Upper lobe of left lung (tissue), 4 donors: ENCODE data around the gene LYRM2.

Source experiments
- POLR2A ChIP-seq, 4 donors: fragments of 450-650 bp; IDR thresholded peaks; one replicate each; pipeline ENCODE4 v1.5.1; 2016 to 2017; ENCODE audit warnings: antibody characterized with exemption in 4 of 4, mild to moderate bottlenecking in 2 of 4
- POLR2AphosphoS5 ChIP-seq, 2 donors: sonication (generic); formaldehyde crosslinking; IDR thresholded peaks; one replicate each; pipeline ENCODE4 v1.5.1; 2017; ENCODE audit warnings: antibody characterized with exemption in 2 of 2
- TF ChIP-seq, protein P1 (sequence below), 6 experiments: fragments of 450-650 bp in 4 of 6; fragments of 200-600 bp in 2 of 6; sonication (generic) in 2 of 6; IDR thresholded peaks; one replicate each; pipeline ENCODE4 v1.5.1; 2016 to 2019; ENCODE audit warnings: antibody characterized with exemption in 6 of 6

DNA sequence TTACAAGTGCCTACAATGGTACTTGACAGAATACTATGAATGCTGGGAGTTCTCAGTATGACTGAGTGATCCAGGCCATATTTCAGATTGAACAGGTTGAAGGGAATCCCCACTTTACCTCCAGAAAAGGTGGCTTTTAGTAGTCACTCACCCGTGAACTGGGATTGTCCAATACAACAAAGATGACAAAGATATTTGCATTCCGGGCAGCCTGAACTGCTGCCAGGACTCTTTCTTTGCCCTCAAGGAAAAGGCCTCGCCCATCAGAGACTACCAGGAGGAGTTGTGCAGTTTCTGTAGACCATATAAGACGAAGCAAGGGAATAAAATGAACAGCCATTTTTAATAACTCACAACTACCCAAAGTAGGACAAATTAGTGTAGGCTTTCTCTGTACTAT is 6.3 kb upstream of the LYRM2 start:
- TF ChIP-seq POLR2A (IDR thresholded peaks at IDR 0.05) (no peak), POLR2AphosphoS5 (IDR thresholded peaks at IDR 0.05) (no peak)
- TF ChIP-seq, protein P1, sequence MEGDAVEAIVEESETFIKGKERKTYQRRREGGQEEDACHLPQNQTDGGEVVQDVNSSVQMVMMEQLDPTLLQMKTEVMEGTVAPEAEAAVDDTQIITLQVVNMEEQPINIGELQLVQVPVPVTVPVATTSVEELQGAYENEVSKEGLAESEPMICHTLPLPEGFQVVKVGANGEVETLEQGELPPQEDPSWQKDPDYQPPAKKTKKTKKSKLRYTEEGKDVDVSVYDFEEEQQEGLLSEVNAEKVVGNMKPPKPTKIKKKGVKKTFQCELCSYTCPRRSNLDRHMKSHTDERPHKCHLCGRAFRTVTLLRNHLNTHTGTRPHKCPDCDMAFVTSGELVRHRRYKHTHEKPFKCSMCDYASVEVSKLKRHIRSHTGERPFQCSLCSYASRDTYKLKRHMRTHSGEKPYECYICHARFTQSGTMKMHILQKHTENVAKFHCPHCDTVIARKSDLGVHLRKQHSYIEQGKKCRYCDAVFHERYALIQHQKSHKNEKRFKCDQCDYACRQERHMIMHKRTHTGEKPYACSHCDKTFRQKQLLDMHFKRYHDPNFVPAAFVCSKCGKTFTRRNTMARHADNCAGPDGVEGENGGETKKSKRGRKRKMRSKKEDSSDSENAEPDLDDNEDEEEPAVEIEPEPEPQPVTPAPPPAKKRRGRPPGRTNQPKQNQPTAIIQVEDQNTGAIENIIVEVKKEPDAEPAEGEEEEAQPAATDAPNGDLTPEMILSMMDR (IDR thresholded peaks at IDR 0.05), result no peak
